GM19438 (cell line): ENCODE data around the gene HIPK1.

Experiments used
- ATAC-seq: cut with Tn5 transposase; IDR thresholded peaks from one replicate; pipeline ENCODE4 v1.9.1; 2021; ENCODE audit warnings: low read depth; ENCODE audit not compliant: unreplicated experiment

Gene HIPK1

GRCh38 chr1:113912594-113913311, 16.4 kb upstream of the HIPK1 start:
- ATAC-seq, result no peak

GRCh38 chr1:113913312-113913668, 15.8 kb upstream of the HIPK1 start:
- ATAC-seq, result no peak

GRCh38 chr1:113913887-113914664, 15.0 kb upstream of the HIPK1 start:
- ATAC-seq, result no peak

GRCh38 chr1:113916974-113917373, 12.2 kb upstream of the HIPK1 start:
- no peak for ATAC-seq

- no peak for ATAC-seq
Measured at GRCh38 chr1:113917400-113918082, 11.6 kb upstream of the HIPK1 start.

- no peak for ATAC-seq
Measured at GRCh38 chr1:113918243-113918642, 10.9 kb upstream of the HIPK1 start.

- no peak for ATAC-seq
Measured at GRCh38 chr1:113922957-113923356, 6.2 kb upstream of the HIPK1 start.

- ATAC-seq, result no peak
Measured at GRCh38 chr1:113924473-113924872, 4.7 kb upstream of the HIPK1 start.

- peak; percentile 30 for ATAC-seq
Measured at GRCh38 chr1:113928187-113928930, 765 bp upstream of the HIPK1 start.

- peak; percentile 44 for ATAC-seq
Measured at GRCh38 chr1:113929750-113930498, 800 bp downstream of the HIPK1 start.

- peak; percentile 25 for ATAC-seq
Measured at GRCh38 chr1:113930499-113931161, 1.5 kb downstream of the HIPK1 start.

- no peak for ATAC-seq
Measured at GRCh38 chr1:113931451-113931851, 2.3 kb downstream of the HIPK1 start.

GRCh38 chr1:113934006-113934405, 4.9 kb downstream of the HIPK1 start:
- ATAC-seq, result no peak

- ATAC-seq, result no peak
Measured at GRCh38 chr1:113934511-113935055, 5.5 kb downstream of the HIPK1 start.

- ATAC-seq, result no peak
Measured at GRCh38 chr1:113935176-113935575, 6.1 kb downstream of the HIPK1 start.

GRCh38 chr1:113935970-113936369, 6.8 kb downstream of the HIPK1 start:
- no peak for ATAC-seq

GRCh38 chr1:113937146-113937545, 8.0 kb downstream of the HIPK1 start:
- ATAC-seq, result no peak

- no peak for ATAC-seq
Measured at GRCh38 chr1:113938192-113938591, 9.1 kb downstream of the HIPK1 start.
